ENCODE data around the gene UGT2B11.
"Not testable (repeated sequence)": the region's sequence is repeated elsewhere in the genome, so short reads cannot be mapped to it uniquely, and the experiment has no call there.

The UGT2B11 gene

GRCh38 chr4:69170233-69171134, 44.1 kb downstream of the UGT2B11 start:
- H3K4me3 ChIP-seq (ENCODE audit: low read depth, low read length); in situ Hi-C loops (cut with HindIII; ENCODE audit: low sequenced_read_pairs): not testable (repeated sequence)
- peak; percentile 68 for TF ChIP-seq CTCF (IDR thresholded peaks at IDR 0.05; ENCODE audit: low read depth, low read length)
- peak; percentile 43 for DNase-seq (ENCODE audit: low read depth, low spot score)

- H3K4me3 ChIP-seq (ENCODE audit: low read depth, low read length); in situ Hi-C loops (cut with HindIII; ENCODE audit: low sequenced_read_pairs); DNase-seq (ENCODE audit: low read depth, low spot score): not testable (repeated sequence)
Measured at GRCh38 chr4:69169171-69169570, 45.4 kb downstream of the UGT2B11 start.

- H3K4me3 ChIP-seq (ENCODE audit: low read depth, low read length): no peak overlapping the region
- in situ Hi-C loops (cut with HindIII; ENCODE audit: low sequenced_read_pairs): no loop called here
- TF ChIP-seq CTCF (IDR thresholded peaks at IDR 0.05; ENCODE audit: low read depth, low read length): no peak
- no peak for DNase-seq (ENCODE audit: low read depth, low spot score)
Measured at GRCh38 chr4:69167300-69167699, 47.2 kb downstream of the UGT2B11 start.

GRCh38 chr4:69166376-69166775, 48.2 kb downstream of the UGT2B11 start:
- in situ Hi-C loops (cut with HindIII; ENCODE audit: low sequenced_read_pairs); H3K4me3 ChIP-seq (ENCODE audit: low read depth, low read length); DNase-seq (ENCODE audit: low read depth, low spot score): not testable (repeated sequence)

GRCh38 chr4:69165707-69166106, 48.8 kb downstream of the UGT2B11 start:
- in situ Hi-C loops (cut with HindIII; ENCODE audit: low sequenced_read_pairs); DNase-seq (ENCODE audit: low read depth, low spot score); H3K4me3 ChIP-seq (ENCODE audit: low read depth, low read length): not testable (repeated sequence)

- DNase-seq (ENCODE audit: low read depth, low spot score): no peak
- H3K4me3 ChIP-seq (ENCODE audit: low read depth, low read length): no peak overlapping the region
- in situ Hi-C loops (cut with HindIII; ENCODE audit: low sequenced_read_pairs): no loop called here
- TF ChIP-seq CTCF (IDR thresholded peaks at IDR 0.05; ENCODE audit: low read depth, low read length): peak; percentile 36
Measured at GRCh38 chr4:69156913-69157312, 57.6 kb downstream of the UGT2B11 start.

- no peak for TF ChIP-seq CTCF (IDR thresholded peaks at IDR 0.05; ENCODE audit: low read depth, low read length)
- no peak for DNase-seq (ENCODE audit: low read depth, low spot score)
- in situ Hi-C loops (cut with HindIII; ENCODE audit: low sequenced_read_pairs): no loop called here
- H3K4me3 ChIP-seq (ENCODE audit: low read depth, low read length): no peak overlapping the region
Measured at GRCh38 chr4:69154021-69154420, 60.5 kb downstream of the UGT2B11 start.

All from astrocyte of the spinal cord (primary cell).